Thyroid gland (tissue), 4 donors: ENCODE results near the gene PTPN14. TPM values are rescaled to one million over a fixed set of nuclear protein-coding genes. Genes with fewer than 3 reads are reported as not detected.

Experiments used
- DNase-seq, 2 donors: peaks; one replicate each; pipeline ENCODE4 v3.0.0-alpha.2; 2019
- H3K27ac ChIP-seq, 3 donors: fragments of 200-600 bp; sonication (generic); 1 replicate in 2 of 3; 2 replicates in 1 of 3; pipeline ENCODE4 v1.5.1; 2016 to 2019; ENCODE audit warnings: mild to moderate bottlenecking in 1 of 3, moderate library complexity in 1 of 3
- H3K27me3 ChIP-seq: fragments of 200-600 bp; sonication (generic); one replicate; pipeline ENCODE4 v1.5.1; 2019
- H3K36me3 ChIP-seq, 2 donors: fragments of 200-600 bp; sonication (generic); one replicate each; pipeline ENCODE4 v1.5.1; 2016 to 2019
- H3K4me1 ChIP-seq, 2 donors: fragments of 200-600 bp; sonication (generic); one replicate each; pipeline ENCODE4 v1.5.1; 2017 to 2019
- H3K4me3 ChIP-seq, 3 donors: fragments of 200-600 bp; sonication (generic); replicated peaks in 1 of 3; 1 replicate in 2 of 3; 2 replicates in 1 of 3; pipeline ENCODE4 v1.5.1; 2016; ENCODE audit warnings: mild to moderate bottlenecking in 1 of 3
- H3K9me3 ChIP-seq: fragments of 200-600 bp; sonication (generic); one replicate; pipeline ENCODE4 v1.5.1; 2017
- CTCF ChIP-seq, 6 experiments: fragments of 200-600 bp in 3 of 6; fragments of 450-650 bp in 3 of 6; sonication (generic) in 3 of 6; IDR thresholded peaks; one replicate each; pipeline ENCODE4 v1.5.1; 2016 to 2019; ENCODE audit warnings: antibody characterized with exemption in 6 of 6, mild to moderate bottlenecking in 2 of 6, inconsistent platforms in 1 of 6, moderate library complexity in 1 of 6
- POLR2A ChIP-seq, 2 donors: fragments of 450-650 bp; IDR thresholded peaks; one replicate each; pipeline ENCODE4 v1.6.1; 2017; ENCODE audit warnings: antibody characterized with exemption in 2 of 2, mild to moderate bottlenecking in 2 of 2, moderate library complexity in 1 of 2
- WGBS, 2 donors: methylation state at CpG; one replicate each; pipeline ENCODE4 v1.1.5; 2017; 5-methylcytosine and 5-hydroxymethylcytosine counted together
- intact Hi-C: fragments of 100-400 bp; cut with DNase I; formaldehyde crosslinking; loops from one replicate; pipeline ENCODE4 v1.15.1; 2023
- total RNA-seq, 4 donors: library from RNA; depleted of rRNA; stranded (reverse); fragments of >200 nt; gene quantifications; one replicate each; pipeline ENCODE4 v1.2.3, GENCODE V29; 2016

The PTPN14 gene
- total RNA-seq, 4 donors from 2014 or later, result 28.1 to 33.4 (median 31.8) TPM

- intact Hi-C loops, result no loop called here
- no peak for TF ChIP-seq POLR2A (IDR thresholded peaks at IDR 0.05)
- TF ChIP-seq CTCF (IDR thresholded peaks at IDR 0.05), result no peak
- H3K4me3 ChIP-seq, result peak overlapping the region; percentile 12 to 88 (median 74)
- H3K36me3 ChIP-seq, result no peaks in the 10 kb centered on the region
- no peaks in the 10 kb centered on the region for H3K27me3 ChIP-seq
- H3K4me1 ChIP-seq, result peaks cover 28 to 31% of the 10 kb centered on the region in 2 donors
- no peaks in the 10 kb centered on the region for H3K9me3 ChIP-seq
- 2 to 3% methylated on average over 24 to 51 of the region's 57 CpGs for WGBS, 2 donors
- peak overlapping the region; percentile 100 for H3K27ac ChIP-seq
- DNase-seq, result peak in 1 of 2 donors; percentile 65
These were observed 456 bp downstream of the PTPN14 start for GRCh38 chr1:214550857-214551435.

GRCh38 chr1:214550013-214550856 is 1.2 kb downstream of the PTPN14 start:
- WGBS, 2 donors, result 41 to 49% methylated on average over 22 to 24 of the region's 24 CpGs
- H3K27me3 ChIP-seq, result no peaks in the 10 kb centered on the region
- intact Hi-C loops, result no loop called here
- peak overlapping the region; percentile 12 to 88 (median 74) for H3K4me3 ChIP-seq
- peaks cover 28 to 31% of the 10 kb centered on the region in 2 donors for H3K4me1 ChIP-seq
- TF ChIP-seq POLR2A (IDR thresholded peaks at IDR 0.05), result no peak
- peak in 1 of 6 experiments; percentile 11 for TF ChIP-seq CTCF (IDR thresholded peaks at IDR 0.05)
- H3K9me3 ChIP-seq, result no peaks in the 10 kb centered on the region
- H3K36me3 ChIP-seq, result no peaks in the 10 kb centered on the region
- no peak for DNase-seq
- H3K27ac ChIP-seq, result peak overlapping the region; percentile 100

- Histone ChIP-seq H3K4me1 (peaks cover 28 to 31% of the 10 kb centered on the region in 2 donors), H3K27ac (peak overlapping the region in 2 of 3 donors; percentile 100), H3K4me3 (peak overlapping the region in 1 of 3 donors; percentile 88), H3K9me3 (no peaks in the 10 kb centered on the region), H3K36me3 (no peaks in the 10 kb centered on the region), H3K27me3 (no peaks in the 10 kb centered on the region)
- intact Hi-C loops, result loop anchor here (10.0 kb wide), 1 partner anchor 85 kb away; no protein-coding TSS in a partner anchor
- TF ChIP-seq CTCF (IDR thresholded peaks at IDR 0.05), result no peak
- TF ChIP-seq POLR2A (IDR thresholded peaks at IDR 0.05), result no peak
- 71 to 75% methylated on average over 7 of the region's 7 CpGs for WGBS, 2 donors
- no peak for DNase-seq
These were observed 1.8 kb downstream of the PTPN14 start for GRCh38 chr1:214549604-214550003.

- Histone ChIP-seq H3K36me3 (no peaks in the 10 kb centered on the region), H3K9me3 (no peaks in the 10 kb centered on the region), H3K27me3 (no peaks in the 10 kb centered on the region), H3K4me1 (peaks cover 28 to 31% of the 10 kb centered on the region in 2 donors), H3K27ac (peak overlapping the region in 2 of 3 donors; percentile 100), H3K4me3 (peak overlapping the region in 1 of 3 donors; percentile 2)
- intact Hi-C loops, result loop anchor here (10.0 kb wide), 1 partner anchor 84 kb away; no protein-coding TSS in a partner anchor
- peak; percentile 88 to 90 for DNase-seq
- 7 to 15% methylated on average over 2 of the region's 2 CpGs for WGBS, 2 donors
- TF ChIP-seq POLR2A (IDR thresholded peaks at IDR 0.05) (peak in 1 of 2 donors; percentile 59), CTCF (IDR thresholded peaks at IDR 0.05) (no peak)
These were observed 2.4 kb downstream of the PTPN14 start for GRCh38 chr1:214548988-214549387.
